Neural progenitor cell (in vitro differentiated cells): ENCODE measurements around the gene ZFHX3.

Experiments used
- EZH2 ChIP-seq: fragments of 200-600 bp; sonication (generic); IDR thresholded peaks from 2 replicates; pipeline ENCODE4 v1.6.1; 2017; ENCODE audit warnings: antibody characterized with exemption, mild to moderate bottlenecking, moderate library complexity
- EZH2phosphoT487 ChIP-seq: fragments of 200-600 bp; sonication (generic); IDR thresholded peaks from 2 replicates; pipeline ENCODE4 v1.6.1; 2017; ENCODE audit warnings: antibody characterized with exemption
- TF ChIP-seq, protein P1 (sequence below): fragments of 200-600 bp; sonication (generic); IDR thresholded peaks from 2 replicates; pipeline ENCODE4 v1.5.1; 2017; ENCODE audit warnings: antibody characterized with exemption, mild to moderate bottlenecking

DNA sequence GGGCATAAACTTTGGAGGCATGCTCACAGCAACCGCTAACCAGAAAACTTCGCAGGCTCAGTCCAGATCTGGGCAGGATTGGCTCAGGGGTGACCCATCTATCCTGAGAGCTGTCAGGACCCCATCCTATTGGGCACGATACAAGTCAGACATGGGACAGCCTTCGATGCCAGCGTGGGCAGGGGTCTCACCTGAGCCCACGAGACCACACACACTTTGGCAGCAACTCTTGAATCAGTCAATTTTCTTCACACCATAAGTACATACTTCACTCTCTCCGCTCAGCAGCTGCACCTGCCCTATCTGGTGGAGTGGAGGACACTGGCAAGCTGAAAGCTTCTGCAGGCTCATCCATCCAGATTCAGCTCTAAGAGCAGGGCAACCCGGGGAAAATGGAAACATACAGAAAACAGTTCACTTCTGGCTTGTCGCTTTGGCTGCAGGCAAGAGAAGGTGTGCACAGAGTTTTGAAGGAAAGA is 48.3 kb downstream of the ZFHX3 start:
- TF ChIP-seq EZH2 (no peak), EZH2phosphoT487 (no peak)
- TF ChIP-seq, protein P1, sequence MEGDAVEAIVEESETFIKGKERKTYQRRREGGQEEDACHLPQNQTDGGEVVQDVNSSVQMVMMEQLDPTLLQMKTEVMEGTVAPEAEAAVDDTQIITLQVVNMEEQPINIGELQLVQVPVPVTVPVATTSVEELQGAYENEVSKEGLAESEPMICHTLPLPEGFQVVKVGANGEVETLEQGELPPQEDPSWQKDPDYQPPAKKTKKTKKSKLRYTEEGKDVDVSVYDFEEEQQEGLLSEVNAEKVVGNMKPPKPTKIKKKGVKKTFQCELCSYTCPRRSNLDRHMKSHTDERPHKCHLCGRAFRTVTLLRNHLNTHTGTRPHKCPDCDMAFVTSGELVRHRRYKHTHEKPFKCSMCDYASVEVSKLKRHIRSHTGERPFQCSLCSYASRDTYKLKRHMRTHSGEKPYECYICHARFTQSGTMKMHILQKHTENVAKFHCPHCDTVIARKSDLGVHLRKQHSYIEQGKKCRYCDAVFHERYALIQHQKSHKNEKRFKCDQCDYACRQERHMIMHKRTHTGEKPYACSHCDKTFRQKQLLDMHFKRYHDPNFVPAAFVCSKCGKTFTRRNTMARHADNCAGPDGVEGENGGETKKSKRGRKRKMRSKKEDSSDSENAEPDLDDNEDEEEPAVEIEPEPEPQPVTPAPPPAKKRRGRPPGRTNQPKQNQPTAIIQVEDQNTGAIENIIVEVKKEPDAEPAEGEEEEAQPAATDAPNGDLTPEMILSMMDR, result no peak
